ENCODE results near the gene AKAP7. TPM values are rescaled to one million over a fixed set of nuclear protein-coding genes. Genes with fewer than 3 reads are reported as not detected.

AKAP7 gene
- total RNA-seq, 4 donors from 2014 or later = 6.2 to 18.7 (median 8.4) TPM

- WGBS = 95% methylated on average over 3 of the region's 3 CpGs
- H3K36me3 ChIP-seq = peaks cover 0 to 4% (median 0%) of the 10 kb centered on the region in 4 donors
- DNase-seq (ENCODE audit: extremely low spot score) = no peak
- no peaks in the 10 kb centered on the region for H3K27me3 ChIP-seq
- no peaks in the 10 kb centered on the region for H3K9me3 ChIP-seq
- intact Hi-C loops (cut with DNase I) = no loop called here
- H3K4me3 ChIP-seq = no peak overlapping the region
- no peaks in the 10 kb centered on the region for H3K4me1 ChIP-seq
- TF ChIP-seq CTCF (IDR thresholded peaks at IDR 0.05) (no peak), POLR2AphosphoS5 (IDR thresholded peaks at IDR 0.05) (no peak), POLR2A (IDR thresholded peaks at IDR 0.05; ENCODE audit: low read depth) (no peak), EP300 (IDR thresholded peaks at IDR 0.05) (no peak)
- no peak overlapping the region for H3K27ac ChIP-seq (replicated peaks in 1 of 4)
Observed at GRCh38 chr6:131227158-131227543, 91.9 kb downstream of the AKAP7 start.

GRCh38 chr6:131231103-131231502 lies 95.8 kb downstream of the AKAP7 start:
- DNase-seq (ENCODE audit: extremely low spot score) = no peak
- no peak overlapping the region for H3K27ac ChIP-seq (replicated peaks in 1 of 4)
- H3K36me3 ChIP-seq = no peaks in the 10 kb centered on the region
- H3K27me3 ChIP-seq = no peaks in the 10 kb centered on the region
- no peaks in the 10 kb centered on the region for H3K4me1 ChIP-seq
- TF ChIP-seq POLR2A (IDR thresholded peaks at IDR 0.05; ENCODE audit: low read depth) (no peak), POLR2AphosphoS5 (IDR thresholded peaks at IDR 0.05) (no peak)
- H3K9me3 ChIP-seq = no peaks in the 10 kb centered on the region
- intact Hi-C loops (cut with DNase I) = no loop called here
- H3K4me3 ChIP-seq = no peak overlapping the region
- 77% methylated on average over 2 of the region's 2 CpGs for WGBS

- intact Hi-C loops (cut with DNase I) = no loop called here
- H3K4me1 ChIP-seq = no peaks in the 10 kb centered on the region
- H3K27ac ChIP-seq (replicated peaks in 1 of 4) = no peak overlapping the region
- 81% methylated on average over 5 of the region's 5 CpGs for WGBS
- H3K27me3 ChIP-seq = no peaks in the 10 kb centered on the region
- no peak for DNase-seq (ENCODE audit: extremely low spot score)
- H3K4me3 ChIP-seq = no peak overlapping the region
- TF ChIP-seq POLR2A (IDR thresholded peaks at IDR 0.05; ENCODE audit: low read depth) (no peak), CTCF (IDR thresholded peaks at IDR 0.05) (no peak), EP300 (IDR thresholded peaks at IDR 0.05) (no peak), POLR2AphosphoS5 (IDR thresholded peaks at IDR 0.05) (no peak)
- no peaks in the 10 kb centered on the region for H3K9me3 ChIP-seq
- no peaks in the 10 kb centered on the region for H3K36me3 ChIP-seq
Observed at GRCh38 chr6:131231891-131232290, 96.6 kb downstream of the AKAP7 start.

- H3K27ac ChIP-seq (replicated peaks in 1 of 4) = no peak overlapping the region
- TF ChIP-seq CTCF (IDR thresholded peaks at IDR 0.05) = no peak
- no peak for TF ChIP-seq EP300 (IDR thresholded peaks at IDR 0.05)
- TF ChIP-seq POLR2A (IDR thresholded peaks at IDR 0.05; ENCODE audit: low read depth) = no peak
- TF ChIP-seq POLR2AphosphoS5 (IDR thresholded peaks at IDR 0.05) = no peak
- no peaks in the 10 kb centered on the region for H3K27me3 ChIP-seq
- WGBS = 92% methylated on average over 4 of the region's 4 CpGs
- no peak overlapping the region for H3K4me3 ChIP-seq
- DNase-seq (ENCODE audit: extremely low spot score) = no peak
- H3K36me3 ChIP-seq = no peaks in the 10 kb centered on the region
- intact Hi-C loops (cut with DNase I) = no loop called here
- H3K4me1 ChIP-seq = peaks cover 0 to 2% (median 2%) of the 10 kb centered on the region in 4 donors
- H3K9me3 ChIP-seq = no peaks in the 10 kb centered on the region
Observed at GRCh38 chr6:131244942-131245341, 109.7 kb downstream of the AKAP7 start.

GRCh38 chr6:131250122-131250521 lies 114.9 kb downstream of the AKAP7 start:
- intact Hi-C loops (cut with DNase I) = no loop called here
- H3K36me3 ChIP-seq = no peaks in the 10 kb centered on the region
- no peak overlapping the region for H3K27ac ChIP-seq (replicated peaks in 1 of 4)
- no peaks in the 10 kb centered on the region for H3K27me3 ChIP-seq
- no peak for TF ChIP-seq CTCF (IDR thresholded peaks at IDR 0.05)
- no peak for TF ChIP-seq EP300 (IDR thresholded peaks at IDR 0.05)
- peak overlapping the region; percentile 21 to 50 (median 38) for H3K4me3 ChIP-seq
- DNase-seq (ENCODE audit: extremely low spot score) = no peak
- H3K4me1 ChIP-seq = peaks cover 9 to 26% (median 19%) of the 10 kb centered on the region in 4 donors
- 9% methylated on average over 7 of the region's 9 CpGs for WGBS
- no peaks in the 10 kb centered on the region for H3K9me3 ChIP-seq
